Stimulated activated CD8-positive, alpha-beta memory T cell treated with anti-CD3 and anti-CD28 coated beads, Interleukin-2, amount 100 ng/mL, for 48 hours (primary cell): Measurements from ENCODE around the gene ZNF91.
"Not testable (repeated sequence)": the region's sequence is repeated elsewhere in the genome, so short reads cannot be mapped to it uniquely, and the experiment has no call there.

Source experiments
- DNase-seq, 2 donors: peaks; one replicate each; pipeline ENCODE4 v3.0.0-alpha.2; 2020; ENCODE audit warnings: low read depth in 2 of 2

Gene ZNF91

GRCh38 chr19:23395041-23395721, at the start of gene ZNF91:
TSS of gene ZNF91 (minus strand) at chr19:23395471. CDS start at chr19:23395354, 117 bp downstream.
- peak; percentile 80 to 81 for DNase-seq

- peak in 1 of 2 donors; percentile 5 for DNase-seq
Observed at GRCh38 chr19:23440791-23441190, 45.5 kb upstream of the ZNF91 start.

GRCh38 chr19:23440207-23440606, 44.9 kb upstream of the ZNF91 start:
- DNase-seq = no peak

GRCh38 chr19:23439623-23440022, 44.4 kb upstream of the ZNF91 start:
- DNase-seq = no peak

GRCh38 chr19:23437901-23438300, 42.6 kb upstream of the ZNF91 start:
- no peak for DNase-seq

GRCh38 chr19:23436944-23437343, 41.7 kb upstream of the ZNF91 start:
- DNase-seq = no peak

GRCh38 chr19:23436318-23436717, 41.0 kb upstream of the ZNF91 start:
- DNase-seq = peak in 1 of 2 donors; percentile 5

GRCh38 chr19:23420824-23421223, 25.6 kb upstream of the ZNF91 start:
- DNase-seq = no peak

- DNase-seq = not testable (repeated sequence)
Observed at GRCh38 chr19:23419261-23419660, 24.0 kb upstream of the ZNF91 start.

GRCh38 chr19:23415561-23416191, 20.4 kb upstream of the ZNF91 start:
- DNase-seq = no peak

GRCh38 chr19:23415034-23415433, 19.8 kb upstream of the ZNF91 start:
- no peak for DNase-seq

- no peak for DNase-seq
Observed at GRCh38 chr19:23410155-23410554, 14.9 kb upstream of the ZNF91 start.

GRCh38 chr19:23409392-23410048, 14.2 kb upstream of the ZNF91 start:
- DNase-seq = no peak

- DNase-seq = no peak
Observed at GRCh38 chr19:23407616-23408133, 12.4 kb upstream of the ZNF91 start.

GRCh38 chr19:23406721-23407120, 11.4 kb upstream of the ZNF91 start:
- no peak for DNase-seq

GRCh38 chr19:23406091-23406490, 10.8 kb upstream of the ZNF91 start:
- no peak for DNase-seq

- no peak for DNase-seq
Observed at GRCh38 chr19:23404676-23405075, 9.4 kb upstream of the ZNF91 start.

- no peak for DNase-seq
Observed at GRCh38 chr19:23403581-23404324, 8.5 kb upstream of the ZNF91 start.

- no peak for DNase-seq
Observed at GRCh38 chr19:23403052-23403451, 7.8 kb upstream of the ZNF91 start.

GRCh38 chr19:23402388-23402787, 7.1 kb upstream of the ZNF91 start:
- DNase-seq = no peak

GRCh38 chr19:23401086-23401610, 5.9 kb upstream of the ZNF91 start:
- no peak for DNase-seq

- DNase-seq = no peak
Observed at GRCh38 chr19:23399443-23399842, 4.2 kb upstream of the ZNF91 start.
